SW 1271 (cell line): ENCODE measurements around the gene DOK3.
A peak's percentile ranks its signal among the peaks of the same experiment; 100 is the strongest.
"Not testable (repeated sequence)": the region's sequence is repeated elsewhere in the genome, so short reads cannot be mapped to it uniquely, and the experiment has no call there.

Experiments
- DNase-seq, 2 experiments: peaks; one replicate each; lab custom pipeline; 2025; lab: John Stamatoyannopoulos, UW

DOK3 gene

GRCh38 chr5:177535125-177535524, 25.5 kb upstream of the DOK3 start:
- DNase-seq, result no peak

GRCh38 chr5:177534433-177534832, 24.8 kb upstream of the DOK3 start:
- not testable (repeated sequence) for DNase-seq

DNA sequence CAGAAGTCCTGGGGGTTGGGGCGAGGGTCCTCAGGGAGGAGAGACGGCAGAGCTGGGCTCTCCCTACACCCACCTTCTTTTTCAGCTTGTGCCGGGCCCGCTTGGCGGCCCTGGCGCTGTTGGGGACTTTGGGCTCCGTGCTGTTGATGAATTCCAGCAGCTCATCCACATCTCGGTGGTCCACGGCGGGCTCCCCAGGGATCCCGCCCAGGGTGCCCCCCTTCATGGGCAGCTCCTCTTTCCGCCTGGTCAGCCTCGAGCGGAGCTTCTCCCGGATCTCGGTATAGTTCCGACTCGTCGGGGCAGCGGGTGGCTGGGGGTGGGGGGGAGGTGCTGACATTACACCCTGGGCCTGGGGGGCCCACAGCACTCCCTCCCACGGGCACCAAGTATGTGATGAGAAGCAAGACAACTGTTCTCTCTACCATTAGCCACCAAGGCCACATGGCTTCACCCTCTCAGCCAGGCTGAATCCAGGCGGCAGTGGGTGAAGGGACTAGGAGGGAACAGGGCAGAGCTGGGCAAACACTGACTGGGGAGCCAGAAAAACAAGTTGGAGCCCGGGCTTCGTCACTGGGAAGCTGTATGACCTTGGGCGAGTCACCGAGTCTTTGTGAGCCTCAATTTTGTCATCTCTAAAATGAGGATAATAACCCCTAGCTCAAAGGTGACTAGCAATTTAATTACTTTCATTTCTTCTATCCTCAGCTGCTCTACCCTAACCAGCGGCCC, 21.7 kb upstream of the DOK3 start:
- no peak for DNase-seq

DNA sequence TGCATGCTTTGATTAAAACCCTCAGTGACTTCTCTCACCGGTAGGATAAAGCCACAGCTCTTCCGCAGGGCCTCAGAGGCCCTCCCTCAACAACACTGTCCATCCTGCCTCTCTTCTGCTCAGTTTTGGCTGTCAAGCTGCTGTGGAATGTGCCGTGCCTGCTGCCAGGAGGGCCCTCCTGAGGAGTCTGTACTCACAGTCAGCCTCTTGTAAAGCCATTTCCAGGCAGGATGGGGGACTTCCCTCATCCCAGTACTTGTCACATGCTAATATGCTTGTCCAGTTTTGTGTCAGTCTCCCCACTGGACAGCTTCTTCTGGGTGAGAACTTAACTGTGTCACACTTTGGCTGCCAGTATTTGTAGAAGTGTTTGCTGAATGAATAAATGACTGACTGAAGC, 21.0 kb upstream of the DOK3 start:
- no peak for DNase-seq

DNA sequence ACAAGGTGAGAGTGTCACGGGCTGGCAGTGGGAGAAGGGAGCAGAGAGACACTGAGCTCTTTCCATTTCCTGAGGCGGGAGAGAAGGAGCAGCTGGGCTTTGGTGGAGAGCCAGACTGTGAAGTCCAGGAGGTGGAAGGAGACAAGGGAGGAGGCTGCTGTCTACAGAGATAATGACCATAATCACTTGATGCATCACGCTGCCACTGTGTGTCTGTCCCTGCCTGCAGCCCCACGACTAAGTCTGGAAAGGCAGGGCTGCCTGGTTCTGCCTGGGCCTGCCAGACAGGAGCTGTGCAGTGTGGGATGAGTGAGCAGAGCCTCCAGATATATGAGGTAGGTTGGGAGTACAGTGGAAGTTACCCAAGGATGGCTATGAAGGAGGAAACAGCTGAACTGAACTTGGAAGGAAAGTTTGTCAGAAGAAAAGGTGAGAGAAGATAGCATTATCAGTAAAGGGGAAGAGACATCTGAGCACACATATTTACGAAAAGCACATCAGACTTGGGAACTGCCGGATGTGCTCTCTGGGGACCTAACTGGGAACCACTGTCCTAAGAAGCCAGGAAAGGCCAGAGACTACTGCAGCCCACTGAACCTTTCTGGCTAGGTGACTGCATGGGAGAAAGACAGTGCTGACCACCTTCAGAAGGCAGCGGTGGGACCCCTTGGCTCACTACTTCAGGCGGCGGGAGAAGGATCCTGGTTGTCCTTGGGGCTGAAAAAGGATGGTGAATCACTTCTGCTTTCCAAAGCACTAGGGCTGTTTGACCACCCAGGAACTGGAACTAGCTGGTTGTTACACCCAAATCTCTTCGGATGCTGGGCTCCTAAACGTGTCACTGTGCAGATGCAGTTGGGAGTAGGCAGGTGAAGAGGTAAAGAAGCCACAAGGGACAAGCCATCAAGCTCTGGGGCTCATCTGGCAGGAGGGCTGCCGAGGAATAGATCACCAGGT, 19.9 kb upstream of the DOK3 start:
- no peak for DNase-seq

DNA sequence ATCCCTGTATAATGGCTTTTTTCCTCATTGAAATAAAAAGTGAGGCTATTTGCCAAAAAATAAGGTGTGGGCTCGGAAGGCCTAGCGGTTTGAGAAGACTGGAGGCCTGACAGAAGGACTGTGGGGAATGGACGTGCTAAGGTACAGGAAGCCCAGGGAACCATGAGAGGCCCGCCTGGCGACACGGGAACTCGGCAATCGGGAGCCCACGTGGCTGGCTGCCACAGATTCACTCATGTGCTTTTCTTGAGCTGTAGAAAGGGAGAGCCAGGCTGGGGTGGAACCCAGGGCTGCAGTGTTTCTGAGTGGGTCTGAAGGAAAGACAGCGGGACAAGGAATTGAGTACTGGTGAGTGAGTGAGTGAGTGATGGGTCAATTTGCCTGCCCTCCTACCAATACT, 19.0 kb upstream of the DOK3 start:
- no peak for DNase-seq

DNA sequence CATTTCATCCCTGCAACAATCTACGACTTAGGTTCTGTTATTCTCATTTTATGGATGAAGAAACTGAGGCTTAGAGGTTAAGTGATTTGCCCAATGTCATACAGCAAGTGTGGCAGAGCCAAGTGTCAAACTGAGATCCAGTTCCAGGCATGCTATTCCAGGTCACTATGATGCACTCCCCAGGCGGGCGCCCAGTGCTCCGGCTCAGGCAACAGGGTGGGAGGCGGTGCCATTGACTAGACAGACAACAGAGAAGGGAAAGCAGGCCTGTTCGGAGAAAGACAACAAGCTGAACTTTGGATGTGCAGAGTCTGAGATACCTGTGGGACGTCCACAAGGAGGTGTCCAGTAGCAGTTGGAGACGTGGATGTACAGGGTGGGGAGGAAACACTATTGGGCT, 18.0 kb upstream of the DOK3 start:
- no peak for DNase-seq

DNA sequence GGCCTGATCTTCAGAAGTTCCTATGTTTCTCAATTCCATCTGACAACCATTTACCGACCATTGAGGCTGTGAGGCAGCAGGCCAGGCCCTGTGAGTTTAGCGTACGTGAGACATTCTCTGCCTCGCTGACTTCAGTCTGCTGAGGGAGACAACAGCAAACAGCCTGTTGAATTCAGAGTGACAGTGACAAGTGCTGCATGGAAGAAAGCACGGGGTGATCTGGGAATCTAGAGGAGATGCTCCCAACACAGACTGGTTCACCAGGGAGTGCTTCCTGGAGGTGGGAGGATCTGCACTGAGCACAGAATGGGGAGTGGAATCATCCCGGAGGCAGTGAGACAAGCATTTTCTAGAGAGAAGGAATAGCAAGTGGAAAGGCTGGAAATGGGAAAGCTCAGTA, 17.2 kb upstream of the DOK3 start:
- no peak for DNase-seq

GRCh38 chr5:177526191-177526590, 16.6 kb upstream of the DOK3 start:
- no peak for DNase-seq

GRCh38 chr5:177524941-177525655, 15.5 kb upstream of the DOK3 start:
- DNase-seq, result no peak

- no peak for DNase-seq
These were observed 14.9 kb upstream of the DOK3 start for GRCh38 chr5:177524539-177524900.

GRCh38 chr5:177523711-177524538, 14.3 kb upstream of the DOK3 start:
- no peak for DNase-seq

- no peak for DNase-seq
These were observed 11.4 kb upstream of the DOK3 start for GRCh38 chr5:177520916-177521513.

GRCh38 chr5:177520271-177520670, 10.6 kb upstream of the DOK3 start:
- DNase-seq, result no peak

DNA sequence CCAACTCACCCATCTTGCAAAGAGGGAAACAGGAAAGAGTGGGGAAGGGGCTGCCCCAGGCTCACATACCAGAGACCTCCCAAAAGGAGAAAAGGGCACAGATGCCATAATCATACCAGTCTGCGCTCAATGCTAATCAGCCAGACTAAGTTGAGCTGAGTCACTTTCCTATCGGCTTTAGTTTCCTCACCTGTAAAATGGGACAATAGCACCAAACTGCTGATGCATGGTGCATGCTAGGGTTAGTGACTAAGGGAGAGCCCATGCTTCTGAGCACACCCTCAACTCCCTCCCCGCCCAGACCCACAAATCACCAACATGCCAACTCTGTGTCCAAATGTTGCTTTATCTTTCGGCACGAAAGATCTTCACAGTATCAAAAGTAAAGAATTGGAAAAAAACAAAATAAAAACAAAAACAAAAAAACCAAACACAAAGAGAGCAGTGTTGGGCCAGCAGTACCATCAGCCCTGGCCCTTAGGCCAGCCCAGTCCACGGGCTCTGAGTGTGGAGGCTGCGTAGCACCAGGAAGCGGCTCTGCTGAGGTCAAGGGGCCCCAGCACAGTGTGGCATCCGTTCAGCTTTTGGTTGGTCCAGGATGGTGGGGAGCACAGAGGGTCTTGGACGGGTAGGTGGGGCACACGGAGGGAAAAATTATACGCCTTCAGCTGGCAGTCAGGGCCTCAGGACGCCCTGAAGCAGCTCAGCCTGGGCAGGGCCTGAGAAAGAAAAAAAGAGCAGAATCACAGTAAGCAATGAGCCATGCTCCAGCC, 10.0 kb upstream of the DOK3 start:
- no peak for DNase-seq

DNA sequence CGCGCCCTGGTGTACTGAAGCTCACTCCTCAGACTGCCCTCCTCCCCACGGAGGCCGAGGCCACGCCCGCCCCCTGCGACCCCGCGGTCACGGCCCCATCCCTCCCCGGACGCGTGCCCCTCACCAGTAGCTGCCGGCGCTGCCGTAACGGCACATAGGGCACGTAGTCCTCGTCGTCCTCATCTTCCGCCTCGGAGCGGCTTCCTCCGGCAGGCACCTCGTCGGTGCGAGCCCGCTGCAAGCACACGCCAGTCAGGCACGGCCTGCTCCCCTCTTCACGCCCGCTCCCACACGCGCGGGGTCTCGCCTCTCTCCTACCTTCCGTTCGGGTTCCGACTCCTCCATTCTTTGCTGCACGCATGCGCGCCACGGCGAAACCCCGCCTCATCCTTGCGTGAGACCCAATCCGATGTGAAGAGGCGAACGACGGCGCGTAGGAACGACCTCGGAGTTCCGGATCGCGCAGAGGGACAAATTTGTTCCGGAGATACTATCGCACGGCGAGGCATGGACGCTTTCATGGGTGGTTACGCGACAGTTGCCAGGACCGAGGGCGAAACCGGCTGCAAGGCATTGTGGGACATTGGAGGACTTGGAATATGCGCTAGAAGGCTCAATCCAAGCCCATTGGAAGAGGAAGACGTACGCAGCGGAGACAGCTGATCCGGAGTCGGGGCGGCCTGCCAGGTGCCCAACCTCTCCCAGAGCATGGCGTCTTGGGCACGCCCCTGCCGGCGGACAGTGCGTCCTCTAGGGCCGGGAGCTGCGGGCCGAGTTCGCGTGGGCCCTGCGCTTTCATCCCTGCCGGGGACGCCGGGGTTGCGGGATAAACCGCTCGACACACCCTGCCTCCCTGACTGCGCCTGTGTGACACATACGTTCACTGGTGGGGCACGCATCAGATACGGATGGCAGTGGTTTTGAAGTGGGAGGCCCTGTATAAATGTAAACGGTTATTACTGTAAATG, 7.3 kb upstream of the DOK3 start, which contains the start of gene DDX41:
TSS of gene DDX41 (minus strand) at position 361 of the 968 bp plus-strand sequence. CDS start at position 345, 16 bp downstream.
- peak; percentile 99 to 100 for DNase-seq

DNA sequence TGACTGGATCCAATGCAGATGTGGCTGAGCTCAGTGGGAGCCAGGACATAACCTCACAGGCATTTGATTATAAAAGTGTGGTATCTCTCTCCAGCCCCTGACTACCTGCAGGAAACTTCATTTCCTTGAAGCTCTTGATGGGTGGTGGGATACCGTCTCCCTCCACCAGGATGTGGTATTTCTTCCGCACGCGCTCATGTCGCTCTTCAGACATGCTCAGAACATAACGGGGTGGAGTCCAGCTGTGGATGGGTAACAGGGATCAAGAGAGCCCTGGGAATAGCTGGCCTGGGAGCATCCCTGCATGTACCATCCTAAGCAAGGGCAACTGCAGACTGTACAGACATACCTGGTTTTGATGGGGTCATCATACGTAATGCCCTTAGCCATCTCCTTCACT, 6.0 kb upstream of the DOK3 start:
- no peak for DNase-seq

GRCh38 chr5:177514541-177514940, 4.9 kb upstream of the DOK3 start:
- no peak for DNase-seq

GRCh38 chr5:177513500-177513899, 3.9 kb upstream of the DOK3 start:
- no peak for DNase-seq
